ENCODE measurements around the gene TRIM36. TPM values are rescaled to one million over a fixed set of nuclear protein-coding genes. Genes with fewer than 3 reads are reported as not detected.

TRIM36 gene
- total RNA-seq, 6 experiments from 2014 or later, result 0.39 to 3.6 (median 0.67) TPM

DNA sequence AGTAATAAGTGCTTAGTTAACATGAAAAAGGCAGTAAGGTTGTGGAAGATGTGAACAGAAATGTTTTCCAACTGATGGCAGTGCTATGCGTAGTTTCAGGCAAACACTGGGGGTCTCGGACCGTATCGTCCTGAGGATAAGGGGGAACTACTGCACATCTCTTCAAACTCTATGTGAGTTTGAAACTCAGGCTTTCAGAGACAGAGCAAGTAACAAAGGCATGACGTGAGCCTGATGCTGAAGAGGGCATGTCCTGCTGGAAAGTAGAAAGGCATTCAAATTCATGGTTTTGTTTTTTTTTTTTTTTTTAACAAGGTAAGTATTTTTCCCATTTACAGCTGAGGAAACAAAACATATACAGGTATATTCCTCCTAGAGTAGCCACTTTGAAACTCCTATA is 59.9 kb downstream of the TRIM36 start:
- H3K4me3 ChIP-seq, result no peak overlapping the region
- ATAC-seq (no peak), DNase-seq (no peak)
- TF ChIP-seq POLR2A (IDR thresholded peaks at IDR 0.05), result no peak
- no peak for TF ChIP-seq CTCF (IDR thresholded peaks at IDR 0.05)
- H3K27me3 ChIP-seq, result peaks cover 0 to 4% of the 10 kb centered on the region in 2 donors
- no peak overlapping the region for H3K27ac ChIP-seq
- H3K9me3 ChIP-seq, result no peaks in the 10 kb centered on the region
- WGBS (ENCODE audit: insufficient coverage, low coverage, low lambda C conversion rate, missing lambda C conversion rate), result 56% methylated on average over 5 of the region's 5 CpGs
- intact Hi-C loops (cut with DNase I), result no loop called here
- no peaks in the 10 kb centered on the region for H3K4me1 ChIP-seq
- H3K36me3 ChIP-seq, result no peaks in the 10 kb centered on the region

DNA sequence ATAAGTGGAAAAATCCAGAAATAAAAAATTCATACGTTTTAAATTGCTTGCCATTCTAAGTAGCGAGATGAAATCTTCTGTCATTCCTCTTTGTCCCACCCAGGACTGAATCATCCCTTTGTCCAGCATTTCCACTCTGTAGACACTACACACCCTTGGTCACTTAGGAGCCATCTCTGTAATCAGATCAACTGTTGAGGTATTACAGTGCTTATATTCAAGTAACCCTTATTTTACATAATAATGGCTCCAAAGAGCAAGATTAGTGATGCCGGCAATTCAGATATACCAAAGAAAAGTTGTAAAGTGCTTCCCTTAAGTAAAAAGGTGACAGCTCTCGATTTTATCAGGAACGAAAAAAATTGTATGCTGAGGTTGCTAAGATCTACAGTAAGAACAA is 60.4 kb downstream of the TRIM36 start:
- ATAC-seq, result no peak
- 43% methylated on average over 5 of the region's 5 CpGs for WGBS (ENCODE audit: insufficient coverage, low coverage, low lambda C conversion rate, missing lambda C conversion rate)
- no peaks in the 10 kb centered on the region for H3K9me3 ChIP-seq
- H3K4me3 ChIP-seq, result no peak overlapping the region
- no peak for DNase-seq
- H3K4me1 ChIP-seq, result no peaks in the 10 kb centered on the region
- no peaks in the 10 kb centered on the region for H3K36me3 ChIP-seq
- H3K27ac ChIP-seq, result no peak overlapping the region
- TF ChIP-seq CTCF (IDR thresholded peaks at IDR 0.05), result no peak
- TF ChIP-seq POLR2A (IDR thresholded peaks at IDR 0.05), result no peak
- peaks cover 0 to 4% of the 10 kb centered on the region in 2 donors for H3K27me3 ChIP-seq
- intact Hi-C loops (cut with DNase I), result no loop called here

- TF ChIP-seq POLR2A (IDR thresholded peaks at IDR 0.05) (no peak), CTCF (IDR thresholded peaks at IDR 0.05) (no peak)
- intact Hi-C loops (cut with DNase I), result no loop called here
- no peak for DNase-seq
- H3K4me1 ChIP-seq, result no peaks in the 10 kb centered on the region
- H3K27ac ChIP-seq, result no peak overlapping the region
- H3K36me3 ChIP-seq, result no peaks in the 10 kb centered on the region
- no peak overlapping the region for H3K4me3 ChIP-seq
- no peaks in the 10 kb centered on the region for H3K27me3 ChIP-seq
- no peaks in the 10 kb centered on the region for H3K9me3 ChIP-seq
- ATAC-seq, result no peak
- 61% methylated on average over 6 of the region's 6 CpGs for WGBS (ENCODE audit: insufficient coverage, low coverage, low lambda C conversion rate, missing lambda C conversion rate)
These were observed 69.3 kb downstream of the TRIM36 start for GRCh38 chr5:115100319-115100955.

DNA sequence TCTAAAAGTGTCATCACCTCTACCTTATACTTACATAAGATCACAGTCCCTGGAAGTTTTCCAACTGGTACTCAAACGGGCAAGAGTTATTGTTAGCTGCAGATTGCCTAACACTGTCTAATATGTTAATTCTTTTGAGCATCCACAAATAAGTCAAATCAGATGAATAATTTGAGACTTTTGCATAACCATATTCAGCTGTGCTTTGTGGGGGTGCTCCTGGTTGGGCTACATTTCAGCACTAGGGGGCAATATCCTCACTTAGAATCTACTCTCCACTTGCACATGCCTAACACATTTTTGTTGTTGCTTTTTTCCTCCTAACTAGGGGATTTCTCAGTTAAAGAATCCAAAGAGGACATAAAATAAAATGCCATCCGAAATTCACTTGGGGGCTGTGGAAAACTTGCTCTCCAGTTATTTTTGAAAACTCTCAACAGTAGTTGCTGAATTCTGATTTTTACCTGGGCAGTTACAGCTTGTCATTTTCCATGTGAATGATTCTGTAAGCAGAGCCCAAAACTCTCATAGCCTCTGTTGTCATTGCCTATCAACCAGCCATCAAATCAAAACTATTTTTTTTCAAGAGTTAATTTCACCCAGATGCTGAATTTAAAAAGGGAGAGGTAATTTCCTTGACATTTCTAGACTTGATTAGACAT is 71.5 kb downstream of the TRIM36 start:
- no peaks in the 10 kb centered on the region for H3K36me3 ChIP-seq
- no peaks in the 10 kb centered on the region for H3K9me3 ChIP-seq
- no peak for DNase-seq
- ATAC-seq, result peak; percentile 90 to 97 (median 91)
- no peak for TF ChIP-seq POLR2A (IDR thresholded peaks at IDR 0.05)
- TF ChIP-seq CTCF (IDR thresholded peaks at IDR 0.05), result peak; percentile 70 to 75 (median 74)
- H3K4me3 ChIP-seq, result no peak overlapping the region
- H3K27me3 ChIP-seq, result no peaks in the 10 kb centered on the region
- intact Hi-C loops (cut with DNase I), result loop anchor here in 1 of 2 donors (5.0 kb wide), 1 partner anchor 149 kb away; no protein-coding TSS in a partner anchor
- H3K4me1 ChIP-seq, result no peaks in the 10 kb centered on the region
- H3K27ac ChIP-seq, result no peak overlapping the region
- 3% methylated on average over 2 of the region's 2 CpGs for WGBS (ENCODE audit: insufficient coverage, low coverage, low lambda C conversion rate, missing lambda C conversion rate)
